Choroid plexus epithelial cell (primary cell): Measurements from ENCODE around the gene PHLDA3.
"Not testable (repeated sequence)": the region's sequence is repeated elsewhere in the genome, so short reads cannot be mapped to it uniquely, and the experiment has no call there.

Source experiments
- DNase-seq: peaks from one replicate; pipeline ENCODE4 v3.0.0-alpha.2; 2010; ENCODE audit warnings: low read depth
- H3K4me3 ChIP-seq: 2 replicates; pipeline ENCODE4 v1.5.1; 2011; ENCODE audit warnings: low read depth, mild to moderate bottlenecking, control low read depth, low read length, moderate library complexity
- CTCF ChIP-seq: conservative IDR thresholded peaks from 2 replicates; pipeline ENCODE4 v1.5.1; 2011; ENCODE audit warnings: low read depth, mild to moderate bottlenecking, control low read depth, inconsistent platforms, low read length, moderate library complexity

Gene PHLDA3

GRCh38 chr1:201493757-201494617 lies 25.0 kb upstream of the PHLDA3 start:
- no peak for TF ChIP-seq CTCF
- H3K4me3 ChIP-seq: no peak overlapping the region
- peak; percentile 72 for DNase-seq

- H3K4me3 ChIP-seq, DNase-seq: not testable (repeated sequence)
These were observed 24.2 kb upstream of the PHLDA3 start for GRCh38 chr1:201493026-201493656.

- H3K4me3 ChIP-seq: no peak overlapping the region
- no peak for DNase-seq
- TF ChIP-seq CTCF: no peak
These were observed 23.0 kb upstream of the PHLDA3 start for GRCh38 chr1:201491896-201492511.

- no peak for DNase-seq
- no peak for TF ChIP-seq CTCF
- no peak overlapping the region for H3K4me3 ChIP-seq
These were observed 21.7 kb upstream of the PHLDA3 start for GRCh38 chr1:201490708-201491131.

GRCh38 chr1:201489643-201490261 lies 20.8 kb upstream of the PHLDA3 start:
- H3K4me3 ChIP-seq: no peak overlapping the region
- no peak for TF ChIP-seq CTCF
- DNase-seq: no peak

GRCh38 chr1:201488830-201489589 lies 20.0 kb upstream of the PHLDA3 start:
- DNase-seq: peak; percentile 93
- no peak for TF ChIP-seq CTCF
- H3K4me3 ChIP-seq: no peak overlapping the region
